Breast epithelium (tissue), 3 donors: ENCODE data around the gene UGT2B11.
"Not testable (repeated sequence)": the region's sequence is repeated elsewhere in the genome, so short reads cannot be mapped to it uniquely, and the experiment has no call there.

Source experiments
- POLR2A ChIP-seq: fragments of 450-650 bp; IDR thresholded peaks from one replicate; pipeline ENCODE4 v1.6.1; 2016; ENCODE audit warnings: antibody characterized with exemption, mild to moderate bottlenecking, moderate library complexity
- POLR2AphosphoS5 ChIP-seq, 3 donors: sonication (generic); formaldehyde crosslinking; IDR thresholded peaks; one replicate each; pipeline ENCODE4 v1.6.1; 2017; ENCODE audit warnings: antibody characterized with exemption in 3 of 3
- TF ChIP-seq, protein P1 (sequence below), 3 donors: fragments of 450-650 bp; IDR thresholded peaks; one replicate each; pipeline ENCODE4 v1.5.1; 2016 to 2017; ENCODE audit warnings: antibody characterized with exemption in 3 of 3, mild to moderate bottlenecking in 3 of 3, moderate library complexity in 3 of 3

- TF ChIP-seq, protein P1, sequence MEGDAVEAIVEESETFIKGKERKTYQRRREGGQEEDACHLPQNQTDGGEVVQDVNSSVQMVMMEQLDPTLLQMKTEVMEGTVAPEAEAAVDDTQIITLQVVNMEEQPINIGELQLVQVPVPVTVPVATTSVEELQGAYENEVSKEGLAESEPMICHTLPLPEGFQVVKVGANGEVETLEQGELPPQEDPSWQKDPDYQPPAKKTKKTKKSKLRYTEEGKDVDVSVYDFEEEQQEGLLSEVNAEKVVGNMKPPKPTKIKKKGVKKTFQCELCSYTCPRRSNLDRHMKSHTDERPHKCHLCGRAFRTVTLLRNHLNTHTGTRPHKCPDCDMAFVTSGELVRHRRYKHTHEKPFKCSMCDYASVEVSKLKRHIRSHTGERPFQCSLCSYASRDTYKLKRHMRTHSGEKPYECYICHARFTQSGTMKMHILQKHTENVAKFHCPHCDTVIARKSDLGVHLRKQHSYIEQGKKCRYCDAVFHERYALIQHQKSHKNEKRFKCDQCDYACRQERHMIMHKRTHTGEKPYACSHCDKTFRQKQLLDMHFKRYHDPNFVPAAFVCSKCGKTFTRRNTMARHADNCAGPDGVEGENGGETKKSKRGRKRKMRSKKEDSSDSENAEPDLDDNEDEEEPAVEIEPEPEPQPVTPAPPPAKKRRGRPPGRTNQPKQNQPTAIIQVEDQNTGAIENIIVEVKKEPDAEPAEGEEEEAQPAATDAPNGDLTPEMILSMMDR (IDR thresholded peaks at IDR 0.05), result not testable (repeated sequence)
- not testable (repeated sequence) for TF ChIP-seq POLR2AphosphoS5 (IDR thresholded peaks at IDR 0.05); POLR2A
These were observed 22.6 kb downstream of the UGT2B11 start for GRCh38 chr4:69191905-69192304.
